ENCODE results near the gene CDC6. TPM values are rescaled to one million over a fixed set of nuclear protein-coding genes. Genes with fewer than 3 reads are reported as not detected.
A peak's percentile ranks its signal among the peaks of the same experiment; 100 is the strongest.

CDC6 gene
- total RNA-seq, 6 experiments from 2014 or later: 0.42 to 9.1 (median 3.1) TPM

- Histone ChIP-seq H3K27ac (peak overlapping the region in 2 of 3 donors; percentile 88 to 94), H3K4me1 (peaks cover 0 to 78% (median 40%) of the 10 kb centered on the region in 4 donors), H3K36me3 (no peaks in the 10 kb centered on the region), H3K9me3 (no peaks in the 10 kb centered on the region), H3K4me3 (peak overlapping the region in 1 of 3 donors; percentile 93), H3K27me3 (no peaks in the 10 kb centered on the region)
- peak in 2 of 3 donors; percentile 19 to 50 for DNase-seq
- intact Hi-C loops (cut with DNase I): no loop called here
- TF ChIP-seq POLR2A (IDR thresholded peaks at IDR 0.05): no peak
- no peak for TF ChIP-seq CTCF (IDR thresholded peaks at IDR 0.05)
- no peak for ATAC-seq
- 49% methylated on average over 6 of the region's 9 CpGs for WGBS (ENCODE audit: insufficient coverage, low coverage, low lambda C conversion rate, missing lambda C conversion rate)
These were observed 28.2 kb downstream of the CDC6 start for GRCh38 chr17:40315678-40316570.

DNA sequence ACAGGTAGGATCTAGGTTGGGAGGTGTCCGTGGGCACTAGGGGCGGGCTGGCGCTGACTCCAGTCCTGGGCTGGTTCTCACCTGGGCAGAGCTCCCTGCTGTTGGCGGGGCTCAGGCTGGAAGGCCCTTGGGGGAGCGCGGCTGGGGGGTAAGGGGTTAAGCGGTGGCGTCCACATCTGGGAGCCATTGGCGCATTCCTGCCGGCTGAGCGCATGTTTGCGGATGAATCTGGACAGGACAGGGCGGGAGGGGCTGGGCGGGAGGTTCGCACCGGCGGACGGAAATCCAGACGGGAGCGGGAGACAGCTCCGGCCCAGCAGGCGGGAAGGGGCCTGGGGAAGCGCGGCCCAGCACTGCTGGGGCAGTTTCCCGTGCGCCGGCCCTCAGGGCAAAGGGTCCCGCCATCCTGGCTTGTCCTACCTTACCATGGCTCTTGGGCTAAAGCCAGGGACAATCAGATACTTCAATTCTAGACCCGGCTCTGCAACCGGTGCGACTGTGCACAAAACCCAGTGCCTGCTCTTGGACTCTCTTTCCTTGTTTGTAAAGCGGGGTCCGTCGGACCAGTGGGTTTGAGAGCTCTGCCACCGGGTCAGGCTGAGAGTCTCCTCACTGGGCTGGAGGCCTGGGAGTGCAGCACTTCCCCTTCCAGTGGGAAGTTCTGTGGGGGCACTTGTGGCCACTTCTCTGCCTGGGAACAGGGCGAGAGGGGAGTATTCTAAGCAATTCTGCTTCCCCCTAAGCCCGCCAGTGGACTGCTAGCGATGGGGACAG is 29.1 kb downstream of the CDC6 start:
- H3K27ac ChIP-seq: peak overlapping the region; percentile 53 to 94 (median 88)
- WGBS (ENCODE audit: insufficient coverage, low coverage, low lambda C conversion rate, missing lambda C conversion rate): 17% methylated on average over 2 of the region's 38 CpGs
- peak; percentile 29 to 44 (median 41) for ATAC-seq

DNA sequence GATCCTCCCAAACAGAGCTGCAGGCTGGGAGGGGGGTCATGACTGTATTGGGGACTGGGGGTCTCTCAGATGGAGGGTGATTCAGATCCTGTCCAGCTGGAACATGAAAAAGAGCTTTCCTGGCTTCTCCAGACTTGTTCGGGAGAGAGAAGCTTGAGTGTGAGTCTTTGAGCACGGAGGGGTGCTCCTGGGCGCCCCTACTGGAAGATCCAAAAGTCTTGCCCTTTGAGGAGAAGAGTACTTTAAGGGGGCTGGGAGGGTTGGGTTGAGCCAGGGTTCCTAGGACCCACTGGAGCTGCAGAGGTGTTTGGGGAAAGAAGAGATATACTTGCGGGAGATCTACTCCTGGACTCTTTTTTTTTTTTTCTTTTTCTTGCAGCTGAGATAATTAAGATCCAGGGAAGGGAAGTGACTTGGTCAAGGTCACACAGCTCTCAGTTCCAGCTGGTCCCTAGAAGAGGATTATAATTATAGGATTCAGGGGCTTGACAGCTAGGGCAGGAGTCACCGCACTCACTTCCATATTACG is 29.7 kb downstream of the CDC6 start:
- TF ChIP-seq POLR2A (IDR thresholded peaks at IDR 0.05): no peak
- TF ChIP-seq CTCF (IDR thresholded peaks at IDR 0.05): peak; percentile 22 to 40 (median 30)

More for the DNA sequence above, 29.1 kb downstream of the CDC6 start:
- intact Hi-C loops (cut with DNase I): no loop called here
- peaks cover 0 to 80% (median 41%) of the 10 kb centered on the region in 4 donors for H3K4me1 ChIP-seq
- peak overlapping the region; percentile 34 to 100 (median 93) for H3K4me3 ChIP-seq
- peak; percentile 81 to 85 (median 84) for DNase-seq
- no peaks in the 10 kb centered on the region for H3K9me3 ChIP-seq
- H3K27me3 ChIP-seq: no peaks in the 10 kb centered on the region
- TF ChIP-seq CTCF (IDR thresholded peaks at IDR 0.05): no peak
- TF ChIP-seq POLR2A (IDR thresholded peaks at IDR 0.05): peak; percentile 74
- no peaks in the 10 kb centered on the region for H3K36me3 ChIP-seq

More for the DNA sequence above, 29.7 kb downstream of the CDC6 start:
- intact Hi-C loops (cut with DNase I): no loop called here
- Histone ChIP-seq H3K9me3 (no peaks in the 10 kb centered on the region), H3K4me1 (peaks cover 0 to 75% (median 42%) of the 10 kb centered on the region in 4 donors), H3K27ac (peak overlapping the region; percentile 53 to 94 (median 88)), H3K36me3 (no peaks in the 10 kb centered on the region), H3K4me3 (peak overlapping the region; percentile 93 to 100 (median 100)), H3K27me3 (no peaks in the 10 kb centered on the region)
- DNase-seq (peak in 2 of 3 donors; percentile 42 to 54), ATAC-seq (peak in 2 of 4 donors; percentile 5 to 7)
- WGBS (ENCODE audit: insufficient coverage, low coverage, low lambda C conversion rate, missing lambda C conversion rate): 5% methylated on average over 6 of the region's 6 CpGs

Data from right lobe of liver (tissue), 6 donors.